ENCODE measurements around the gene LGMN. TPM values are rescaled to one million over a fixed set of nuclear protein-coding genes. Genes with fewer than 3 reads are reported as not detected.

LGMN gene
- total RNA-seq, 4 donors from 2014 or later: 161 to 193 (median 175) TPM

DNA sequence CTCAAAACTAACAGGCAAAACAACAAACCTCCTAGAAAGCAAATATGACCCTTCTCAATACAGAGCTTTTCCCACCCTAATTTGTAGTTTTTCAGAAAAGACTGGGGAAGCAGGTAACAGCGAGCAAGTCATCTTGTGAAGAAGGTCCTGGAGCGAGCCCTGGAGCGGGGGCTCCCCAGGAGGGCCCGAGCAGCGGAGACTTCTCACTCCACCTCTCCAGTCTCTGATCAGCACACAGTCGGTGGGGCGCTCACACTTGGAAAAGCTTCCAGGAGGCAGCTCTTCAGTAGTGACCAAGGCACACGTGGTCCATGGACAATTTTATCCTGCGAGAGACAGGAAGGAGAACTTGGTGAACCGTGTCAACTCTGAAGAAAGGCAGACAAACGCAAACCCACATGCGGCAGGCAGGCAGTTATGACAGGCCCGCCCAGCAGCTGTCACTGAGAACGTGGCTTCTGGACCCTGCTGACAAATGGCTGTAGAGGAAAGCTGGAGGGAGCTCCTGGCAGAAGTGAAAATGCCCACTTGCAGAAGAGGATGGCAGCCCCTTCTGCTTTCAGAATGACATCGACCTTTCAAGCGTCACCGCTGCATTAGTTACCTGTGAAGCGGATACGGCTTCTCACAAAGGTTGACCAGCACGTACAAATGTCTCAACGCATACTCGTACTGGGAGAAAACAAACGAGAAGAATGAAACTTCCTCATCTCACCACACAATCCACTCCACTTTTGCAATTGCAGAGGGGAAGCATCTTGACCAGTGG is 44.2 kb downstream of the LGMN start:
- TF ChIP-seq, protein P1, sequence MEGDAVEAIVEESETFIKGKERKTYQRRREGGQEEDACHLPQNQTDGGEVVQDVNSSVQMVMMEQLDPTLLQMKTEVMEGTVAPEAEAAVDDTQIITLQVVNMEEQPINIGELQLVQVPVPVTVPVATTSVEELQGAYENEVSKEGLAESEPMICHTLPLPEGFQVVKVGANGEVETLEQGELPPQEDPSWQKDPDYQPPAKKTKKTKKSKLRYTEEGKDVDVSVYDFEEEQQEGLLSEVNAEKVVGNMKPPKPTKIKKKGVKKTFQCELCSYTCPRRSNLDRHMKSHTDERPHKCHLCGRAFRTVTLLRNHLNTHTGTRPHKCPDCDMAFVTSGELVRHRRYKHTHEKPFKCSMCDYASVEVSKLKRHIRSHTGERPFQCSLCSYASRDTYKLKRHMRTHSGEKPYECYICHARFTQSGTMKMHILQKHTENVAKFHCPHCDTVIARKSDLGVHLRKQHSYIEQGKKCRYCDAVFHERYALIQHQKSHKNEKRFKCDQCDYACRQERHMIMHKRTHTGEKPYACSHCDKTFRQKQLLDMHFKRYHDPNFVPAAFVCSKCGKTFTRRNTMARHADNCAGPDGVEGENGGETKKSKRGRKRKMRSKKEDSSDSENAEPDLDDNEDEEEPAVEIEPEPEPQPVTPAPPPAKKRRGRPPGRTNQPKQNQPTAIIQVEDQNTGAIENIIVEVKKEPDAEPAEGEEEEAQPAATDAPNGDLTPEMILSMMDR (IDR thresholded peaks at IDR 0.05): no peak
- ATAC-seq (ENCODE audit: low FRiP score) (no peak), DNase-seq (ENCODE audit: low spot score) (no peak)

DNA sequence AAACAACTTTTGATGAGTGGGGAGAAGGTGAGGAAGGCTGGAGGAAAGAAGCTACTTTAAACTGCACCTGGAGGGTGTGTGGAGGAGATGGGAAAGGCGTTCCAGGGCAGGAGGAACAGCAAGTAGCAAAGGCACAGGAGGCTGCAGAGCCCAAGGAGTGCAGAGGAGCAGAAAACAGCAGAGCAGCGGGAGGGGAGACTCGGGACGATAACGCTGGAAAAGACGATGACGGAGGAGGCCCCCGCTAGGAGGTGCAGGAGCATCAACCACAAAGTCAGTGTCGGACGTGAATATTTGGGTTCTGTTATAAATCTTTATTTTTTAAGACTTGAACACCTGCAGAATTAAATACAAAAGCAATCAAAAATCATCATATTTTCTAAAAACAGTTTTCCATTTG is 44.9 kb downstream of the LGMN start:
- TF ChIP-seq, protein P1 (IDR thresholded peaks at IDR 0.05): no peak
- ATAC-seq (ENCODE audit: low FRiP score) (no peak), DNase-seq (ENCODE audit: low spot score) (no peak)

GRCh38 chr14:92702441-92702918 is 45.9 kb downstream of the LGMN start:
- no peak for DNase-seq (ENCODE audit: low spot score)
- TF ChIP-seq, protein P1 (IDR thresholded peaks at IDR 0.05): no peak
- no peak for ATAC-seq (ENCODE audit: low FRiP score)

- DNase-seq (ENCODE audit: low spot score): no peak
- no peak for ATAC-seq (ENCODE audit: low FRiP score)
- TF ChIP-seq, protein P1 (IDR thresholded peaks at IDR 0.05): no peak
Measured at GRCh38 chr14:92701826-92702225, 46.6 kb downstream of the LGMN start.

GRCh38 chr14:92698393-92698792 is 50.0 kb downstream of the LGMN start:
- DNase-seq (ENCODE audit: low spot score): no peak
- TF ChIP-seq, protein P1 (IDR thresholded peaks at IDR 0.05): no peak

GRCh38 chr14:92696366-92696765 is 52.1 kb downstream of the LGMN start:
- TF ChIP-seq, protein P1 (IDR thresholded peaks at IDR 0.05): no peak
- DNase-seq (ENCODE audit: low spot score) (no peak), ATAC-seq (ENCODE audit: low FRiP score) (no peak)

More at GRCh38 chr14:92698393-92698792, 50.0 kb downstream of the LGMN start:
- ATAC-seq (ENCODE audit: low FRiP score): no peak

GRCh38 chr14:92695562-92695961 is 52.9 kb downstream of the LGMN start:
- TF ChIP-seq, protein P1 (IDR thresholded peaks at IDR 0.05): no peak
- no peak for DNase-seq (ENCODE audit: low spot score)
- no peak for ATAC-seq (ENCODE audit: low FRiP score)
